Measurements from ENCODE around the gene HCK.

DNA sequence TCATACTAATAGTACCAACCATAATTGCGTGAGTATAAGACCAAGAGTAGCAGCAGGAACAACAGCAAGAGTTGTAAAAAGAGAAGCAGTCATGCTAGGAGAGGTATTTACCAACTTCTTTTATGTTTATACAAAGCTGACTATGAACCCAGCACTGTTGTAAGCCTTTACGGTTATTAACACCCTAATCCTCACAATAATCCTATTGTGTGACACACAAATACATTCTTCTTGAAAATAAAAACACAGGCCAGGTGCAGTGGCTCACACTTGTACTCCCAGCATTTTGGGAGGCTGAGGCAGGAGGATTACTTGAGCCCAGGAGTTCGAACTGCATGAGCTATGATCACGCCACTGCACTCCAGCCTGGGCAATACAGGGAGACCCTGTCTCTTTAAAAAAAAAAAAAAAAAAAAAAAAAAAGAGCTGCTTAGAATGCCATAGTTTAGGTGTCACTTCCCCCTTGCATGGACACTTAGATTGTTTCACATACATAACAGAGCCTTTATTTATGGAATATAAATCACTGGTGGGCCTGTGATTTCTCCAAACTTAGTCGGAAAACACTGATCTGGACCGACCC, 20.2 kb downstream of the HCK start:
- TF ChIP-seq, protein P1, sequence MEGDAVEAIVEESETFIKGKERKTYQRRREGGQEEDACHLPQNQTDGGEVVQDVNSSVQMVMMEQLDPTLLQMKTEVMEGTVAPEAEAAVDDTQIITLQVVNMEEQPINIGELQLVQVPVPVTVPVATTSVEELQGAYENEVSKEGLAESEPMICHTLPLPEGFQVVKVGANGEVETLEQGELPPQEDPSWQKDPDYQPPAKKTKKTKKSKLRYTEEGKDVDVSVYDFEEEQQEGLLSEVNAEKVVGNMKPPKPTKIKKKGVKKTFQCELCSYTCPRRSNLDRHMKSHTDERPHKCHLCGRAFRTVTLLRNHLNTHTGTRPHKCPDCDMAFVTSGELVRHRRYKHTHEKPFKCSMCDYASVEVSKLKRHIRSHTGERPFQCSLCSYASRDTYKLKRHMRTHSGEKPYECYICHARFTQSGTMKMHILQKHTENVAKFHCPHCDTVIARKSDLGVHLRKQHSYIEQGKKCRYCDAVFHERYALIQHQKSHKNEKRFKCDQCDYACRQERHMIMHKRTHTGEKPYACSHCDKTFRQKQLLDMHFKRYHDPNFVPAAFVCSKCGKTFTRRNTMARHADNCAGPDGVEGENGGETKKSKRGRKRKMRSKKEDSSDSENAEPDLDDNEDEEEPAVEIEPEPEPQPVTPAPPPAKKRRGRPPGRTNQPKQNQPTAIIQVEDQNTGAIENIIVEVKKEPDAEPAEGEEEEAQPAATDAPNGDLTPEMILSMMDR (IDR thresholded peaks at IDR 0.05), result no peak
- TF ChIP-seq YY1 (IDR thresholded peaks at IDR 0.05; ENCODE audit: low read depth) (no peak), TEAD4 (IDR thresholded peaks at IDR 0.05; ENCODE audit: borderline replicate concordance, insufficient read depth) (no peak), SMC3 (IDR thresholded peaks at IDR 0.05; ENCODE audit: low read depth, low read length) (no peak), EZH2phosphoT487 (IDR thresholded peaks at IDR 0.05; ENCODE audit: borderline replicate concordance, low read depth) (no peak), GATA2 (CRISPR knock-in tag; IDR thresholded peaks at IDR 0.05) (no peak), SIN3A (IDR thresholded peaks at IDR 0.05; ENCODE audit: borderline replicate concordance, low read depth, low read length) (no peak), FOXM1 (IDR thresholded peaks at IDR 0.05; ENCODE audit: low read depth) (no peak), EP300 (IDR thresholded peaks at IDR 0.05; ENCODE audit: borderline replicate concordance in 1 of 2, low read depth in 1 of 2, low read length in 1 of 2) (no peak), POLR2AphosphoS5 (IDR thresholded peaks at IDR 0.05; ENCODE audit: low read depth, low read length) (no peak), RAD21 (IDR thresholded peaks at IDR 0.05; ENCODE audit: low read length) (no peak)
- TF ChIP-seq, protein P2, sequence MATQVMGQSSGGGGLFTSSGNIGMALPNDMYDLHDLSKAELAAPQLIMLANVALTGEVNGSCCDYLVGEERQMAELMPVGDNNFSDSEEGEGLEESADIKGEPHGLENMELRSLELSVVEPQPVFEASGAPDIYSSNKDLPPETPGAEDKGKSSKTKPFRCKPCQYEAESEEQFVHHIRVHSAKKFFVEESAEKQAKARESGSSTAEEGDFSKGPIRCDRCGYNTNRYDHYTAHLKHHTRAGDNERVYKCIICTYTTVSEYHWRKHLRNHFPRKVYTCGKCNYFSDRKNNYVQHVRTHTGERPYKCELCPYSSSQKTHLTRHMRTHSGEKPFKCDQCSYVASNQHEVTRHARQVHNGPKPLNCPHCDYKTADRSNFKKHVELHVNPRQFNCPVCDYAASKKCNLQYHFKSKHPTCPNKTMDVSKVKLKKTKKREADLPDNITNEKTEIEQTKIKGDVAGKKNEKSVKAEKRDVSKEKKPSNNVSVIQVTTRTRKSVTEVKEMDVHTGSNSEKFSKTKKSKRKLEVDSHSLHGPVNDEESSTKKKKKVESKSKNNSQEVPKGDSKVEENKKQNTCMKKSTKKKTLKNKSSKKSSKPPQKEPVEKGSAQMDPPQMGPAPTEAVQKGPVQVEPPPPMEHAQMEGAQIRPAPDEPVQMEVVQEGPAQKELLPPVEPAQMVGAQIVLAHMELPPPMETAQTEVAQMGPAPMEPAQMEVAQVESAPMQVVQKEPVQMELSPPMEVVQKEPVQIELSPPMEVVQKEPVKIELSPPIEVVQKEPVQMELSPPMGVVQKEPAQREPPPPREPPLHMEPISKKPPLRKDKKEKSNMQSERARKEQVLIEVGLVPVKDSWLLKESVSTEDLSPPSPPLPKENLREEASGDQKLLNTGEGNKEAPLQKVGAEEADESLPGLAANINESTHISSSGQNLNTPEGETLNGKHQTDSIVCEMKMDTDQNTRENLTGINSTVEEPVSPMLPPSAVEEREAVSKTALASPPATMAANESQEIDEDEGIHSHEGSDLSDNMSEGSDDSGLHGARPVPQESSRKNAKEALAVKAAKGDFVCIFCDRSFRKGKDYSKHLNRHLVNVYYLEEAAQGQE (IDR thresholded peaks at IDR 0.05; ENCODE audit: low read depth, low read length), result no peak
- TF ChIP-seq, protein P3, sequence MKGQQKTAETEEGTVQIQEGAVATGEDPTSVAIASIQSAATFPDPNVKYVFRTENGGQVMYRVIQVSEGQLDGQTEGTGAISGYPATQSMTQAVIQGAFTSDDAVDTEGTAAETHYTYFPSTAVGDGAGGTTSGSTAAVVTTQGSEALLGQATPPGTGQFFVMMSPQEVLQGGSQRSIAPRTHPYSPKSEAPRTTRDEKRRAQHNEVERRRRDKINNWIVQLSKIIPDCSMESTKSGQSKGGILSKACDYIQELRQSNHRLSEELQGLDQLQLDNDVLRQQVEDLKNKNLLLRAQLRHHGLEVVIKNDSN (IDR thresholded peaks at IDR 0.05; ENCODE audit: borderline replicate concordance, low read depth), result no peak
- TF ChIP-seq, protein P4, sequence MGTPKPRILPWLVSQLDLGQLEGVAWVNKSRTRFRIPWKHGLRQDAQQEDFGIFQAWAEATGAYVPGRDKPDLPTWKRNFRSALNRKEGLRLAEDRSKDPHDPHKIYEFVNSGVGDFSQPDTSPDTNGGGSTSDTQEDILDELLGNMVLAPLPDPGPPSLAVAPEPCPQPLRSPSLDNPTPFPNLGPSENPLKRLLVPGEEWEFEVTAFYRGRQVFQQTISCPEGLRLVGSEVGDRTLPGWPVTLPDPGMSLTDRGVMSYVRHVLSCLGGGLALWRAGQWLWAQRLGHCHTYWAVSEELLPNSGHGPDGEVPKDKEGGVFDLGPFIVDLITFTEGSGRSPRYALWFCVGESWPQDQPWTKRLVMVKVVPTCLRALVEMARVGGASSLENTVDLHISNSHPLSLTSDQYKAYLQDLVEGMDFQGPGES (IDR thresholded peaks at IDR 0.05; ENCODE audit: low read depth, low read length), result no peak

Data from SK-N-SH (cell line).